ENCODE results near the gene SMIM32.

The SMIM32 gene

GRCh38 chr5:136199408-136199807 lies 6.4 kb upstream of the SMIM32 start:
- WGBS, 2 experiments = 87 to 88% methylated on average over 7 of the region's 7 CpGs
- H3K4me1 ChIP-seq (ENCODE audit: control insufficient read depth, insufficient read depth, low read length) = peaks cover 23% of the 10 kb centered on the region
- peaks cover 14% of the 10 kb centered on the region for H3K27me3 ChIP-seq (ENCODE audit: control insufficient read depth, insufficient read depth, low read length, poor library complexity, severe bottlenecking)
- H3K27ac ChIP-seq (ENCODE audit: insufficient read depth, low read depth, low read length, poor library complexity, severe bottlenecking) = no peak overlapping the region
- H3K36me3 ChIP-seq (ENCODE audit: control insufficient read depth, insufficient read depth, low read length) = no peaks in the 10 kb centered on the region
- H3K9me3 ChIP-seq (ENCODE audit: control insufficient read depth, low read length) = no peaks in the 10 kb centered on the region
- no peak overlapping the region for H3K4me3 ChIP-seq (ENCODE audit: insufficient read depth, low read depth, low read length)

GRCh38 chr5:136198453-136198852 lies 5.5 kb upstream of the SMIM32 start:
- Histone ChIP-seq H3K27ac (ENCODE audit: insufficient read depth, low read depth, low read length, poor library complexity, severe bottlenecking) (no peak overlapping the region), H3K4me3 (ENCODE audit: insufficient read depth, low read depth, low read length) (no peak overlapping the region), H3K9me3 (ENCODE audit: control insufficient read depth, low read length) (no peaks in the 10 kb centered on the region), H3K4me1 (ENCODE audit: control insufficient read depth, insufficient read depth, low read length) (peaks cover 23% of the 10 kb centered on the region), H3K27me3 (ENCODE audit: control insufficient read depth, insufficient read depth, low read length, poor library complexity, severe bottlenecking) (peaks cover 23% of the 10 kb centered on the region), H3K36me3 (ENCODE audit: control insufficient read depth, insufficient read depth, low read length) (no peaks in the 10 kb centered on the region)
- 89 to 92% methylated on average over 5 of the region's 5 CpGs for WGBS, 2 experiments

- no peak overlapping the region for H3K27ac ChIP-seq (ENCODE audit: insufficient read depth, low read depth, low read length, poor library complexity, severe bottlenecking)
- H3K9me3 ChIP-seq (ENCODE audit: control insufficient read depth, low read length) = no peaks in the 10 kb centered on the region
- peaks cover 32% of the 10 kb centered on the region for H3K27me3 ChIP-seq (ENCODE audit: control insufficient read depth, insufficient read depth, low read length, poor library complexity, severe bottlenecking)
- no peaks in the 10 kb centered on the region for H3K36me3 ChIP-seq (ENCODE audit: control insufficient read depth, insufficient read depth, low read length)
- 94 to 96% methylated on average over 4 of the region's 4 CpGs for WGBS, 2 experiments
- H3K4me3 ChIP-seq (ENCODE audit: insufficient read depth, low read depth, low read length) = no peak overlapping the region
- peaks cover 22% of the 10 kb centered on the region for H3K4me1 ChIP-seq (ENCODE audit: control insufficient read depth, insufficient read depth, low read length)
Measured at GRCh38 chr5:136197462-136198142, 4.6 kb upstream of the SMIM32 start.

- no peak overlapping the region for H3K4me3 ChIP-seq (ENCODE audit: insufficient read depth, low read depth, low read length)
- H3K9me3 ChIP-seq (ENCODE audit: control insufficient read depth, low read length) = no peaks in the 10 kb centered on the region
- peaks cover 46% of the 10 kb centered on the region for H3K27me3 ChIP-seq (ENCODE audit: control insufficient read depth, insufficient read depth, low read length, poor library complexity, severe bottlenecking)
- H3K36me3 ChIP-seq (ENCODE audit: control insufficient read depth, insufficient read depth, low read length) = no peaks in the 10 kb centered on the region
- peaks cover 20% of the 10 kb centered on the region for H3K4me1 ChIP-seq (ENCODE audit: control insufficient read depth, insufficient read depth, low read length)
- WGBS, 2 experiments = 84 to 86% methylated on average over 12 of the region's 12 CpGs
- no peak overlapping the region for H3K27ac ChIP-seq (ENCODE audit: insufficient read depth, low read depth, low read length, poor library complexity, severe bottlenecking)
Measured at GRCh38 chr5:136195971-136196820, 3.2 kb upstream of the SMIM32 start.

- no peaks in the 10 kb centered on the region for H3K9me3 ChIP-seq (ENCODE audit: control insufficient read depth, low read length)
- peaks cover 62% of the 10 kb centered on the region for H3K27me3 ChIP-seq (ENCODE audit: control insufficient read depth, insufficient read depth, low read length, poor library complexity, severe bottlenecking)
- no peak overlapping the region for H3K4me3 ChIP-seq (ENCODE audit: insufficient read depth, low read depth, low read length)
- no peak overlapping the region for H3K27ac ChIP-seq (ENCODE audit: insufficient read depth, low read depth, low read length, poor library complexity, severe bottlenecking)
- no peaks in the 10 kb centered on the region for H3K36me3 ChIP-seq (ENCODE audit: control insufficient read depth, insufficient read depth, low read length)
- WGBS, 2 experiments = 83 to 91% methylated on average over 3 of the region's 3 CpGs
- peaks cover 15% of the 10 kb centered on the region for H3K4me1 ChIP-seq (ENCODE audit: control insufficient read depth, insufficient read depth, low read length)
Measured at GRCh38 chr5:136194576-136194975, 1.6 kb upstream of the SMIM32 start.

GRCh38 chr5:136193322-136193935 lies 467 bp upstream of the SMIM32 start:
- Histone ChIP-seq H3K36me3 (ENCODE audit: control insufficient read depth, insufficient read depth, low read length) (no peaks in the 10 kb centered on the region), H3K9me3 (ENCODE audit: control insufficient read depth, low read length) (no peaks in the 10 kb centered on the region), H3K4me3 (ENCODE audit: insufficient read depth, low read depth, low read length) (peak overlapping the region; percentile 54), H3K4me1 (ENCODE audit: control insufficient read depth, insufficient read depth, low read length) (peaks cover 12% of the 10 kb centered on the region), H3K27me3 (ENCODE audit: control insufficient read depth, insufficient read depth, low read length, poor library complexity, severe bottlenecking) (peaks cover 67% of the 10 kb centered on the region), H3K27ac (ENCODE audit: insufficient read depth, low read depth, low read length, poor library complexity, severe bottlenecking) (no peak overlapping the region)
- WGBS, 2 experiments = 63 to 66% methylated on average over 18 of the region's 18 CpGs

- peaks cover 12% of the 10 kb centered on the region for H3K4me1 ChIP-seq (ENCODE audit: control insufficient read depth, insufficient read depth, low read length)
- 1% methylated on average over 56 of the region's 56 CpGs for WGBS, 2 experiments
Measured at GRCh38 chr5:136192015-136192525, 892 bp downstream of the SMIM32 start.

GRCh38 chr5:136191304-136192014 lies 1.5 kb downstream of the SMIM32 start:
- Histone ChIP-seq H3K27ac (ENCODE audit: insufficient read depth, low read depth, low read length, poor library complexity, severe bottlenecking) (no peak overlapping the region), H3K36me3 (ENCODE audit: control insufficient read depth, insufficient read depth, low read length) (no peaks in the 10 kb centered on the region), H3K9me3 (ENCODE audit: control insufficient read depth, low read length) (no peaks in the 10 kb centered on the region), H3K4me3 (ENCODE audit: insufficient read depth, low read depth, low read length) (peak overlapping the region; percentile 54), H3K27me3 (ENCODE audit: control insufficient read depth, insufficient read depth, low read length, poor library complexity, severe bottlenecking) (peaks cover 67% of the 10 kb centered on the region), H3K4me1 (ENCODE audit: control insufficient read depth, insufficient read depth, low read length) (peaks cover 12% of the 10 kb centered on the region)
- 39 to 40% methylated on average over 44 of the region's 44 CpGs for WGBS, 2 experiments

More at GRCh38 chr5:136192015-136192525, 892 bp downstream of the SMIM32 start:
- H3K4me3 ChIP-seq (ENCODE audit: insufficient read depth, low read depth, low read length) = peak overlapping the region; percentile 54
- no peaks in the 10 kb centered on the region for H3K9me3 ChIP-seq (ENCODE audit: control insufficient read depth, low read length)
- H3K27me3 ChIP-seq (ENCODE audit: control insufficient read depth, insufficient read depth, low read length, poor library complexity, severe bottlenecking) = peaks cover 67% of the 10 kb centered on the region
- H3K27ac ChIP-seq (ENCODE audit: insufficient read depth, low read depth, low read length, poor library complexity, severe bottlenecking) = no peak overlapping the region
- H3K36me3 ChIP-seq (ENCODE audit: control insufficient read depth, insufficient read depth, low read length) = no peaks in the 10 kb centered on the region

GRCh38 chr5:136190904-136191303 lies 2.1 kb downstream of the SMIM32 start:
- no peak overlapping the region for H3K27ac ChIP-seq (ENCODE audit: insufficient read depth, low read depth, low read length, poor library complexity, severe bottlenecking)
- no peaks in the 10 kb centered on the region for H3K36me3 ChIP-seq (ENCODE audit: control insufficient read depth, insufficient read depth, low read length)
- H3K27me3 ChIP-seq (ENCODE audit: control insufficient read depth, insufficient read depth, low read length, poor library complexity, severe bottlenecking) = peaks cover 67% of the 10 kb centered on the region
- WGBS, 2 experiments = 65 to 67% methylated on average over 1 of the region's 1 CpG
- no peak overlapping the region for H3K4me3 ChIP-seq (ENCODE audit: insufficient read depth, low read depth, low read length)
- H3K9me3 ChIP-seq (ENCODE audit: control insufficient read depth, low read length) = no peaks in the 10 kb centered on the region
- H3K4me1 ChIP-seq (ENCODE audit: control insufficient read depth, insufficient read depth, low read length) = peaks cover 12% of the 10 kb centered on the region

Measured in ectodermal cell (in vitro differentiated cells).